HG03097 (cell line): ENCODE measurements around the gene CRADD.
"Not testable (repeated sequence)": the region's sequence is repeated elsewhere in the genome, so short reads cannot be mapped to it uniquely, and the experiment has no call there.

ENCODE experiments used
- ATAC-seq: cut with Tn5 transposase; IDR thresholded peaks from one replicate; pipeline ENCODE4 v1.9.1; 2021; ENCODE audit not compliant: unreplicated experiment, low FRiP score

Gene CRADD

GRCh38 chr12:93780101-93780641, 103.0 kb downstream of the CRADD start:
- no peak for ATAC-seq

GRCh38 chr12:93780886-93781285, 103.7 kb downstream of the CRADD start:
- not testable (repeated sequence) for ATAC-seq

- not testable (repeated sequence) for ATAC-seq
Observed at GRCh38 chr12:93781961-93782360, 104.8 kb downstream of the CRADD start.

GRCh38 chr12:93782853-93783252, 105.7 kb downstream of the CRADD start:
- no peak for ATAC-seq

- no peak for ATAC-seq
Observed at GRCh38 chr12:93783832-93784231, 106.7 kb downstream of the CRADD start.

GRCh38 chr12:93784339-93785086, 107.3 kb downstream of the CRADD start:
- no peak for ATAC-seq

- peak; percentile 62 for ATAC-seq
Observed at GRCh38 chr12:93785249-93786010, 108.3 kb downstream of the CRADD start.

- no peak for ATAC-seq
Observed at GRCh38 chr12:93786656-93787397, 109.7 kb downstream of the CRADD start.

GRCh38 chr12:93788853-93789252, 111.7 kb downstream of the CRADD start:
- ATAC-seq = no peak

- ATAC-seq = no peak
Observed at GRCh38 chr12:93789767-93790166, 112.6 kb downstream of the CRADD start.

- no peak for ATAC-seq
Observed at GRCh38 chr12:93790472-93791152, 113.4 kb downstream of the CRADD start.

- no peak for ATAC-seq
Observed at GRCh38 chr12:93793007-93793406, 115.8 kb downstream of the CRADD start.

GRCh38 chr12:93793983-93794382, 116.8 kb downstream of the CRADD start:
- ATAC-seq = no peak

GRCh38 chr12:93794738-93795137, 117.6 kb downstream of the CRADD start:
- no peak for ATAC-seq

GRCh38 chr12:93795352-93795751, 118.2 kb downstream of the CRADD start:
- no peak for ATAC-seq

- ATAC-seq = no peak
Observed at GRCh38 chr12:93796729-93797128, 119.6 kb downstream of the CRADD start.

- no peak for ATAC-seq
Observed at GRCh38 chr12:93798279-93799151, 121.3 kb downstream of the CRADD start.

GRCh38 chr12:93801666-93802065, 124.5 kb downstream of the CRADD start:
- not testable (repeated sequence) for ATAC-seq

- no peak for ATAC-seq
Observed at GRCh38 chr12:93802293-93802692, 125.1 kb downstream of the CRADD start.
